Activated naive CD8-positive, alpha-beta T cell treated with anti-CD3 and anti-CD28 coated beads, Interleukin-2, amount 10 ng/mL, durations not matched to agents 7 days and 5 days (primary cell): Measurements from ENCODE around the gene SERPINB5. TPM values are rescaled to one million over a fixed set of nuclear protein-coding genes. Genes with fewer than 3 reads are reported as not detected.

Experiments used
- ATAC-seq: fragments of 150-1000 bp; cut with Tn5 transposase; one replicate; pipeline ENCODE4 v1.10.0; 2021; ENCODE audit warnings: low read depth, moderate library complexity
- POLR2A ChIA-PET: fragments of 350-600 bp; sonication (Branson Sonifier 250); formaldehyde crosslinking; loops from one replicate; lab custom pipeline; 2021; ENCODE audit warnings: antibody characterized with exemption; lab: Charles Lee
- DNase-seq: peaks from one replicate; pipeline ENCODE4 v3.0.0; 2021
- H3K27ac Mint-ChIP-seq: one replicate; pipeline ENCODE4 v1.8.0; 2022; ENCODE audit warnings: mild to moderate bottlenecking, mixed read lengths
- H3K27me3 Mint-ChIP-seq: one replicate; pipeline ENCODE4 v1.8.0; 2022; ENCODE audit warnings: mild to moderate bottlenecking, moderate library complexity, mixed read lengths
- H3K36me3 Mint-ChIP-seq: one replicate; pipeline ENCODE4 v1.8.0; 2021; ENCODE audit warnings: mild to moderate bottlenecking, mixed read lengths
- H3K4me1 Mint-ChIP-seq: one replicate; pipeline ENCODE4 v1.8.0; 2021; ENCODE audit warnings: mixed read lengths
- H3K4me3 Mint-ChIP-seq: one replicate; pipeline ENCODE4 v1.8.0; 2022; ENCODE audit warnings: mild to moderate bottlenecking, moderate library complexity, mixed read lengths
- H3K9me3 Mint-ChIP-seq: one replicate; pipeline ENCODE4 v1.8.0; 2021; ENCODE audit warnings: mixed read lengths
- total RNA-seq, 2 experiments: library from RNA; stranded (reverse); gene quantifications; one replicate each; pipeline ENCODE4 v1.2.3, GENCODE V29; 2021

SERPINB5 gene
- total RNA-seq, 2 experiments from 2014 or later, result not detected

DNA sequence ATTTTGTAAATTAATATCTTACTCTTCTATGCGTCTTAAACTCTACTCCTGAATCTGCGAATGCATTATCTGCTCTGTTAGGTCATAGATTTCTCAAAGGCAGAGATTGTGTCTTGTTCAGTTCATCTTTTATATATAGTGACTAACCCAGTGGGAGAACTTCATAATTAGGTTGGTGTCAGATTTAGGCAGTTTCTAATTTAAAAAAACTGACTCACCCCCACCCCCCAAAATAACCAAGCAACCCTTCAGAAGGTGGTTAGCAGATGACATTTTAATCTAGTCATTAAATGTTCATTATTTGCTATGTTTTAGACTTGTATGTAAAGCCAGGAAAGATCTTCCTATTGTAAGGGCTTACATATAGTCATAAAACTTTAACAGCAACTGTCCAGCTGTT lies 75.8 kb downstream of the SERPINB5 start:
- Mint-ChIP-seq H3K27ac (no peak overlapping the region), H3K4me1 (no peaks in the 10 kb centered on the region), H3K36me3 (no peaks in the 10 kb centered on the region), H3K27me3 (peaks cover 27% of the 10 kb centered on the region), H3K9me3 (no peaks in the 10 kb centered on the region), H3K4me3 (no peak overlapping the region)
- POLR2A ChIA-PET, result no interaction called here
- no peak for DNase-seq
- ATAC-seq, result no peak

DNA sequence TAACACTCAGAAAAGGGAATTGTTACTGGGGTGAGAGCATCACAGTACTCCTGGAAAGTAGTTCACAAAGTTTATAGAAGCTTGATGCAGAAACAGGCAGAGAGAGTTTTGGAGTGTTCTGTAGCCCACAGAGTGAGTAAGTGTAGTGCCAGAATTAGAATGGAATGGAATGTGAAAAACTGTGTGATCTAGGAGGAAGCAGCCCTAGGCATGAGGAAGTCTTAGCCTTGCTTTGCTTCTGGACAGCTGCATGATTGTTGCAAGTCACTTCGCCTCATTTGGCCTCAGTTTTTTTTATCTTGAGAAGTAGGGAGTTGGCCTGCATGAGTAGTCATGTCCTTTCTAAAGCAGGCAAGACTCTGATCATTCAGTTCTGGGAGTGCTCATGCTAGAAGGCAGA lies 76.3 kb downstream of the SERPINB5 start:
- H3K4me1 Mint-ChIP-seq, result no peaks in the 10 kb centered on the region
- H3K9me3 Mint-ChIP-seq, result no peaks in the 10 kb centered on the region
- ATAC-seq (no peak), DNase-seq (no peak)
- H3K27ac Mint-ChIP-seq, result no peak overlapping the region
- POLR2A ChIA-PET, result no interaction called here
- H3K36me3 Mint-ChIP-seq, result no peaks in the 10 kb centered on the region
- H3K27me3 Mint-ChIP-seq, result peaks cover 23% of the 10 kb centered on the region
- no peak overlapping the region for H3K4me3 Mint-ChIP-seq

Other genes starting within 250 kb of the SERPINB5 start
- gene BCL2, start 157.2 kb upstream of the SERPINB5 start, total RNA-seq, result 100 to 1,000 TPM; 121 to 128 TPM
- gene KDSR, start 109.8 kb upstream of the SERPINB5 start, total RNA-seq, result 10 to 100 TPM; 48.1 to 50.1 TPM
- 10 to 100 TPM; 72.8 to 78.2 TPM for gene VPS4B, start 54.5 kb upstream of the SERPINB5 start, total RNA-seq
- not detected for gene SERPINB12, start 65.4 kb downstream of the SERPINB5 start, total RNA-seq
- not detected for gene SERPINB13, start 110.4 kb downstream of the SERPINB5 start, total RNA-seq
- not detected for gene SERPINB4, start 167.3 kb downstream of the SERPINB5 start, total RNA-seq
- gene SERPINB3, start 184.9 kb downstream of the SERPINB5 start, total RNA-seq, result not detected
- not detected for gene SERPINB11, start 226.0 kb downstream of the SERPINB5 start, total RNA-seq